GM19193 (cell line): ENCODE results near the gene ABCC4.

Experiments used
- POLR2A ChIP-seq: IDR thresholded peaks from 4 replicates; pipeline ENCODE4 v1.6.1; 2011; ENCODE audit not compliant: insufficient read depth, insufficient read length; ENCODE audit errors: extremely low read depth

The ABCC4 gene

GRCh38 chr13:95168191-95168590 is 133.1 kb downstream of the ABCC4 start:
- TF ChIP-seq POLR2A, result no peak

GRCh38 chr13:95164830-95165229 is 136.4 kb downstream of the ABCC4 start:
- no peak for TF ChIP-seq POLR2A

DNA sequence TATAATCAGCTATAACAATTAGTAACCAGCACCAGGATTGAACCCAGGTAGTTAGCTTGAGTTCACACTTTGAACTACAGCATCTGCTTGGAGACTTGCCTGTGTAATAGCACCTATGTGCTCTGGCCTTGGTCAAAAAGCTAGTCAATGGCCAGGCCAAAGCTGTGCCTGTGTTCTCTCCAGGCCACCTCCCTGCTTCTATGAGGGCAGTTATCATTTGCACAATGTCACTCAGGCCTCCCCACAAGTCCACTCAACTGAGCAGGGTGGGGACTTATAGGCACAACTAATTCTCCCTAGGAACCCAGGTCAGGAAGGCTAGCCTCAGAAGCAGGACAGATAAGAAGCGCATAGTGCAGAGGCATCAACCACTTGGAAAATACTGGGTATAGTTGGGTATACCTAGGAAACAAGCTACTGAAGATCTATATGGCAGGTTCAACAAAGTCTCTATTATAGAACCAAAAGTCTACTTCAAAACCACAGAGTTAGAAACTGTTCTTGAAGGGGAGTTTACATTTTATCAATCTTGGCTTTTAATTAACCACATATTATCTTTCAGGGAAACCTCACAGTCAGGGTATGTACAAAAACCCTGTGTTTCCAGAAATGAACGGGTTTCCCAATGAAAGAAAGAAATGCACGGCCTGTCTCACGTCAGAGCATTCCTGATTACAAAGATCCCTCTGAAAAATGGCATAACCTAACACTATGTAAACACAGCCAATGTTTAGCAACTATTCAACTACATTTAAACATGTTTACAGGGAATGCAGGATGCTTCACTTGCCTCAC is 140.9 kb downstream of the ABCC4 start:
- no peak for TF ChIP-seq POLR2A

DNA sequence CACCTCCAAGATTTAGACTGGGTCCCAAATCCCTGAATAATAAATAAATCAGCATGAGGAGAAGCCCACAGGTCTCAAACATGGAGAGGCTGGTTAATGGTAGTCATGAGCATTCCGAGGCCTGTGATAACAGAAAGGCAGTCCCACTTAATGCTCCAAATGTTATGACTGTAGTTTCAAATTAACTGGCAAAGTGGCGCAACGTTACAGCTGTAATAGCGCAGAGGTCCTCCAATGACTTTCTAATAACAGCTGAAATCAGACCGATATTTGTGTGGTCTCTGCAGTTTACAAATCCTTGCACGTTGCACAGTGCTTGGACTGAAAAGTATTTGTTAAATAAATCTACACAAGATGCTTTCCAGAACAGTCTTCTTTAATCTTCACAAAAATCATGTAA is 141.8 kb downstream of the ABCC4 start:
- no peak for TF ChIP-seq POLR2A

- TF ChIP-seq POLR2A, result no peak
These were observed 145.0 kb downstream of the ABCC4 start for GRCh38 chr13:95156208-95156607.

DNA sequence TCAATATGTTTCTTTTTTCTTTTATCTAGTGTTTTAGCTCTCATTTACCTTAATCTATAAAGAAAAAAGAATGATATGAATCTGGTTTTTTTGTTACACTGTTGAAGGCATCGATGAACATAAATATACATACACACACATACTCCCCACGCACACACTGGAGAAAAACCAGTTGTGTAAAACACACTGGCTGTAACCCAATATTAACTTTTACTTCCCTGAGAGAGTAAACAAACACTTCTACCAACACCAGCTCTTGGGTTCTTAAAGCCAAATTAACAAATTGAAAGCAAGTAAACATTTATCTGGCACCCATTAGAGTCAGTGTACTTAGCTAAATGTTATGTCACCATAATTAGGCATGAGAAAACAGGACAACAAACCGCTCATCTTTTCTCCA is 145.7 kb downstream of the ABCC4 start:
- TF ChIP-seq POLR2A, result no peak

- no peak for TF ChIP-seq POLR2A
These were observed 146.2 kb downstream of the ABCC4 start for GRCh38 chr13:95155093-95155492.

DNA sequence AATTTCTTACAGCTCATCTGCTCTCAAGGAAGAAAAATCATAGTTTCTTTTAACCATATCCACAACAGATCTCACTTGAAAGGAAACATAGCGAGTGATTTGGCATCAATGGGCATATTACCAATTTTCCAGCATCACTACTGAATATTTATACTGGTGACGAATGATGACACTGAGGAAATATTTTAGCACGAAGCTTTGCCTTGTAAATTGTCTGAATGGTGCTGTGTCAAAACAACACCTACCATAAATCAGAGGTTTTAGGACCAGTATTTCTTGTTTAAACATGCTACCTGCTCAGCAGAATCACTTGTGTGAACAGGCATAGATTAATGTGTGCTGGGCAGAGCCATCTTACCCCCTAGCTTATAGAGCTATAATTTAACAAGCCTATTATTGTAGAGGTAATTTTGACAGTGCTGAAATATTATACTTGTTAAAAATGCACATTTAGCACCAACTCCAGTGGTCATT is 146.8 kb downstream of the ABCC4 start:
- TF ChIP-seq POLR2A, result no peak

DNA sequence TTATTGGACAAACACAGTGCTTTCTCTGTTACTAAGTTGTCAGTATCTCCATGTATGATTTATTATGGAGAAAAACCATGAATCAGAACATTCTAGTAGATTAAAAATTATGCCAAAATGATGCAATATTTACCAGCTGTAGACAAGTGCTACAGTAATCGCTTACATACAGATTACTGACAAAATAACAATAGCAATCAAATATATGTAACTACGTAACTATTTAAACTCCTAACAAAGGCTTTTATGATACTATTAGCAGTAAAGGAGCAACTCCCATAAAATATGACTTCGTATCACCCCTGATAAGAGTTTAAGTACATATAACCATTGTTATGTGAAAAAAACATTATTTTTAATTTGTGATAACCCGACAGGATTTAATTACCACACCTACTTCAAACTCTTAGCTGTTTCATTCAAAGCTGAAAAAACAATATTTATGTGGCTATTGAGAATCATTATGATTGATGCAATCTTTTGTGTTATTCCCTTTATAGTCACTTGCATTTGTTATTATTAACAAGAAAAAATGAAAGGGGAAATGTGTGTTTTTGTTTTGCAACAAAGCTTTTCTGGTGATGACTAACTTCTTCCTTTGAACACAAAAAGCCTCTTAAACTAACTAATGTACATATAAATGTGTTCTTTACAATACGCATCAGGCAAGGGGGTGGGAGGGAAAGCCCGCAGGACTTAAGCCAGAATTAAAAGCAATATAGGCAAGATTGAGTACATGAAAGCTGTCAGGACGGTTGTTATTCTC is 147.4 kb downstream of the ABCC4 start:
- no peak for TF ChIP-seq POLR2A

DNA sequence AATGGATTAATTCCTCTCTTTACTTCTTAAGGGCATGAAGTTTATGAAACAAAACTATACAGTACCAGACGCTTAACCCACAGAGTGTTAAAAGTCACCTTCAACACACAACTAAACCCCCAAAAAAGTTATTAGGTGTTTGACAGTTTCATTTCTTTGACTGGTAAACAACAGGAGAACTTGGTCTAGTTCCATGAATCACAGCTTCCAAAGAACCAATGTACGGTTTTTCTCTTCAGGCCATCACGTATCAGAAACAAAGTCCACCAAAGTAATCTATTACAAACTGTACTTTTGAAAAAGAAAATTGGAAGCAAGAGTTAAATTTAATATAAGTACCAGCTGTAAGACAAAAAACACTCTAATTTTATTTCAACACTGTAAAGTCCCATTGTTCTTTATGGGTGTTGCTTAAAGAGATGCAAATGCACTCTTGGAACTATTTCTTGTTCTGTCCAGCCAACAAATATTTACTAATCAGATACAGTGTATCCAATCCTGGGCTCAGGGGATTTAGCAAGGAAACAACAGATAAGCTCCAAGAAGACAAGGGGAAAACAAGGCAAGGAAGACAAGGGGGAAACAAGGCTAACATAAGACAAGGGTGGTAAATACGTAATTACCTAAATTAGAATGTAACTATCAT is 149.2 kb downstream of the ABCC4 start:
- no peak for TF ChIP-seq POLR2A

- TF ChIP-seq POLR2A, result no peak
These were observed 150.7 kb downstream of the ABCC4 start for GRCh38 chr13:95150555-95150954.

DNA sequence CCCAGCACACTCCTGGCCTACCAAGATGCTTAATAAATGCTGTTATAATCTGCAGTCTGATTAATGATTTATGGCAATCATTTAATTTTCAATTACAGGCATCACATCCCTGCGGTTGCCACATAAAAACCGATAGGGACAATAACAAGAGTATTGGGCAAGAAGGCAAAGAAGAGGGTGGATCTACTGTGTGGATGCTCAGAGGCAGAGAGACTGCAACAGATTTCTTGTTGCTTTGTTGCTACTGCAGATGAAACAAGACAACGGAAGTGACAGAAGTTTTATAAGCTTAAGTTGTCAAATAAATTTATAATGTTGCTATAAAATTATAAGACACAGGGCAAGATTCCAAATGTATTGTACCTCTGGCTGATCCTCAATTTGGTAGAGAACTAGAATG is 154.8 kb downstream of the ABCC4 start:
- no peak for TF ChIP-seq POLR2A

- no peak for TF ChIP-seq POLR2A
These were observed 155.7 kb downstream of the ABCC4 start for GRCh38 chr13:95145587-95145986.

- TF ChIP-seq POLR2A, result no peak
These were observed 160.7 kb downstream of the ABCC4 start for GRCh38 chr13:95140502-95140901.

- TF ChIP-seq POLR2A, result no peak
These were observed 162.2 kb downstream of the ABCC4 start for GRCh38 chr13:95138876-95139585.
